Stimulated activated CD4-positive, alpha-beta T cell treated with anti-CD3 and anti-CD28 coated beads, Interleukin-2, amount 100 ng/mL, for 24 hours (primary cell): ENCODE results near the gene SLC1A2.

Source experiments
- DNase-seq, 2 donors: peaks; one replicate each; pipeline ENCODE4 v3.0.0-alpha.2; 2020

The SLC1A2 gene

GRCh38 chr11:35419184-35419829 lies at the start of gene SLC1A2:
SLC1A2 (minus strand) TSS chr11:35419558; CDS start chr11:35418966, 592 bp downstream.
- peak in 1 of 2 donors; percentile 38 for DNase-seq

DNA sequence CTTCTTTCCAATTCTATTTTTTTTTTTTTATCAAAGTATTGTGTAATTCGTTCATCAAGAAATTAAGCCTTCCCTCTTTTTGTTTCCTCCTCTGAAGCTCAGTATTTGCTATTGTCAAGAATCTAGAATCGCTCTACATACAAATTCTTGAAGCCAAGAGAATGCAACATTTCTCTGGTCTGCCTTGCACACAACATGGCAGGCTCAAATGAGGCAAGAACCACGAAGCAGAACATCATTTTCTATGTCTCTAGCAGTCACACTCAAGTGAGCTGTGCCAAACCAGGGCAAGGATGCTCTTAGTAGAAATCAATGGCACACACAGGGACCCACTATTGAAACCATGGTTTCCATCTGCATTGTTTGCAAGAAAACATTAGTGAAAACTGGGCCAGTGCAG lies 46.7 kb upstream of the SLC1A2 start:
- DNase-seq, result no peak

DNA sequence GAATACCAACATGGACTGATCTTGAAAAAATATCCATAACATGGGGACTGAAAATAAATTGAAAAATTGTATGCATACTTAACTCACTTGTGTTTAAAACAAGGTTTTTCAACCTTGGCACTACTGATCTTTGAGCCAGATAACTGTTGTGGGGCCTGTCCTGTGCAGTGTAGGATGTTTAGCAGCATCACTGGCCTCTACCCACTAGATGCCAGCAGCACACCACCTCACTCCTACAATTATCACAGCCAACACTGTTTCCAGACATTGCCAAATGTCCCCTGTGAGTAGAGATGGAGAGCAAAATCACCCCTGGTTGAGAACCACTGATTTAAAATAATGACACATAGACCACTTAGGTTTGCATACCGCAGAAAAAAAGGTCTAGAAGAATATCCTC lies 45.0 kb upstream of the SLC1A2 start:
- no peak for DNase-seq

DNA sequence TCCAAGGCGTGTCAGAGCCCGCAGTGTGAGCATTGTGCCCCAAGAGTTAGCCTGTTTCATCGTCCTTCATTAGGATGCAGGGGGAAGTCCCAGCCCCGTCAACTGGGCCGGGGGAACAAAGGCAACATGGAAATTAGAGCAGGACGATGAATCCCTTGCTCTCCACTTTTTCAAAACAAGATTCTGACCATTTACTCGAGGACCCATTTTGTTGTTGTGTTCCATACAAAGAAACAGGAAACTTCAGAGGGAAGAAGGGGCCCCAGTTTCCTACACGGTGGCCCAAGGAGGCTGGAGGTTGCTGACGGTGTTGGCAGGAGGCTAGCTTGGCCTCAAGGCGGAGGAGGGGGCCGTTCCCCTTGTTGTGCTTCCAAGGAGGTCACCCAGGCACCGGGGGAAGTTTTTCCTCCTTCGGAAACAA lies 44.0 kb upstream of the SLC1A2 start:
- DNase-seq, result no peak

DNA sequence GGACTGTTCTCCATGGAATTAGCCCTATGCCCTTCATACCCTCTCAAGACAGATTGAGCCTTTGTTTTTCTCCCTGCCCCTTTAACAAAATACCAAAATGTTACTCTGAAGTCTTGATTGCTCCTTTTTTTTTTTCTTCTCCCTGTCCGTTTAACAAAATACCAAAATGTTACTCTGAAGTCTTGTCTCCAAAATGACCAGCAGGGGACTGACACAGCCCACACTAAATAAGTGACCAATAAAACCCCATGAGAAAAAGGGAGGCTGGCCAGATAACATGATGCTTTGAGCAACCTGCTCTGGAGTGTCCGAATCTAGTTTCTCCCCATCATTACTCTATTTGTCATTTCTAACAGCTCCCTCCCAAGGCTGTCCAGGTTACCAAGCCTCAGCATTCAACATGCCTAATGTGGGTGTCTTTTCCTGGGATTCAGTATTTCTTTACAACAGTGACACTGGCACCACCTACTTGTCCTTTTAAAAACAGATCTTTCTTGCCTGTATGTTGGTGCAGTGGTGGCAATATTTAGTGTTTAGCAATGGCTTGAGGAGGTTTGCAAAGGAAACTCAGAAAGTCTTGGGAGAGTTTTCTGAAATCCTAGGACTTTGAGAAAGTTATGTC lies 42.7 kb upstream of the SLC1A2 start:
- DNase-seq, result no peak

DNA sequence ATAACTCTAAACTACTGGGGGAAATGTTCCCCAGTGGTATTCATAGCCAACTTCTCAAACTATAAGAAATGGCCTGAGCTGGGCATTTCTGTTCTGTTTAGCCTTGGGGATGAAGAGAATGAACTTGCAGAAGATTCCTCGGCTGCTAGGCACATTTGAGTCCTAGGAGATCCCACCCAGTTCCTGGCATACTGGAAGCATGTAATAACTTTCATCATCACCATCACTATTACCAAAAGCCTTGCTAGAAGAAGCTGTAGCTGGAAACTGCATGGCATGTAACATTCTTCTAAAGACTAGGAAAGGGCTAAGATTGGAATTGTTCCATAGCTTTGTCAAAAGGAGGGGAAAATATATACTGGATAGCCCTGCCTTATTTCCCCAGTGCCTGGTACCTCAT lies 40.1 kb upstream of the SLC1A2 start:
- no peak for DNase-seq

- DNase-seq, result no peak
These were observed 39.5 kb upstream of the SLC1A2 start for GRCh38 chr11:35458846-35459245.

DNA sequence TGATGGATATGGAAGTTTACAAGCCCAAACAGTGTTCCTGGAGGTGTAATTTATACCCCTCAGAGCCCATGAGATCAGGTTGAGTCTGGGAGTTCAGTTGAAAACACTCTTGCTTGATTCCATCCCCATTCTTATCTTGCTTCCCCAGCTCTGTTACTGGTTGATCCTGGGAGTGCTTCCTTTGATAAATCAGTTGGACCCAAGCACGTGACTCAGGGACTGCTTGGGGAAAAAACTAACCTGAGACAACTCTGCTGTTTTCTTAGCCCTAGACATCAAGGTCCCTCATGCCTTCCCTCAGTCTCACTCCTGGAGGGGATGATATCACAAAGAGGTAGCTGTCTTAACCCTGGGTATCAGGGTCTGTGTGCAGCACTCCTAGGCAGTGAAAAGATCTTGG lies 35.0 kb upstream of the SLC1A2 start:
- DNase-seq, result no peak

GRCh38 chr11:35436581-35437250 lies 17.4 kb upstream of the SLC1A2 start:
- DNase-seq, result no peak

- DNase-seq, result no peak
These were observed 14.2 kb upstream of the SLC1A2 start for GRCh38 chr11:35433588-35433987.

GRCh38 chr11:35432464-35432863 lies 13.1 kb upstream of the SLC1A2 start:
- DNase-seq, result no peak

DNA sequence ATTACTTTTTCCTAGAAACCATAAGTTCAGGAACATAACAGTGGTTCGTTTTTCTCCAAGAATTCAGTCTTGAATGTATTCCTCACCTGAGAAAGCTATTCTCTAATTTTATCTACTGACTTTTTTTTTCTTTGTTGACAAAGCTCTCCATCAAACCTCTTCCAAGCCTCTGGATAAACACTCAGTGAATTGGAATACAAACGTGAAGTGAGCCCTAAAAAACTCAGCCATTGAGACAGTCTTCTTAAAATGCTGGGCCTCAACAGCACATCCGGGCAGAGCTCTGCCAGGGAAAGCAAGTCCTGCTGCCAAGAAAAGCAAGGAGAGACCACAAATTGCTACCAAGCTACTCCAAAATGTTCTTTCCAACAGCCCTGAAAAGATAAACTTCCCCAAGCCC lies 7.7 kb upstream of the SLC1A2 start:
- DNase-seq, result no peak

DNA sequence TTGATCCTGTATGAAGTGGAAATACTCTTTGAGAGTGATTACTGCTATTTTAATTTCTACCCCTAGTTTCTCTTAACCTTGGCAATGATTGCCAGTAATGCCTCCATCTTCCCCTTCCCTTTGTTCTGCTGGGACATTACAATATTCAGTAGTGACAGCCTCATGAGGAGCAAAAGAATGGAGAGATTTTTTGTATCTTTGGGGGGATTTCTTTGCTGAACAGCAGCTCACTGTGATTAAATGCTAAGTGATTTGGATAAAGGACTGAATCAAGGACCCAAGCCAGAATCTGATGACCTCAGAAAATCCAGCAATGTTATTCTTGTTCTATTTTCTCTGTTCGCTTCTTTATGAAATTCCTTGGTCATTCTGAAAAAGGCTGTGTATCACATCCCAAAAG lies 7.0 kb upstream of the SLC1A2 start:
- no peak for DNase-seq

GRCh38 chr11:35425603-35426212 lies 6.3 kb upstream of the SLC1A2 start:
- DNase-seq, result no peak

DNA sequence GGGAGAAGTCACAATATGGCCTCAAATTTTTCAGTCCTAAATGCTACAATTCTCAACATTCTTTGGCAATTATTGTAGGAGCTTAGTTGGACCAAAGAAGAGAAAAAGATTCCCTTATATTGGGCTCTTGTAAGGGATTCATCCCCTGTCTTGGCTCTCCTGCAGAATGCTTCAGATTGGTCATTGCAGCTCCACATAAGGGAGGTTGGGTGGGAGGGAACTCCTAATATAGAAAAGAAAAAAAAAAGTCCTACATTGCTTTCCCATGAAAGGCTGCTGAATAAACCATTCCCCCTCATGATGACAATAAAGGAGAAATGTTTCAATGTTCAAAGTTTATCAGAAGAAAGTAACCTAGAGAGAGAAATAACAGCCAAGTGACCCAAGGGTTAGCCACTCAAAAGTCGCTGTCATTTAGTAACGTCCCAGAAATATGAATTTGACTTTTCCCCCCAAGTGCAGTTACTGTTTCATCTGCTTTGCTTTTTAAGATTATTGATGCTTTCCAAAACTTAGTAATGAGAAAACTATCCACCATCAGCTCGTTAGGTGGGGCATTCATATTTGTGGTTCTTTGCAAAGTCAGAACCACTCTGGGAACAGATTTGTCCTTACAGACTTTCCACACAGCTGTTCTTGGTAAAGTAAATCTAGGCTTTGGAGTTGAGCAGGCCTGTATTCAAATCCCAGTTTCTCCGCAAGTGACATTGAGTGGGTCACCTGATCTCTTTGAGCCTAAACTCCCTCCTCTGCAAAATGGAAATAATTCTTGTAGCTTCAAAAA lies 5.0 kb upstream of the SLC1A2 start:
- DNase-seq, result no peak

GRCh38 chr11:35420371-35420770 lies 1.0 kb upstream of the SLC1A2 start:
- DNase-seq, result no peak

- DNase-seq, result peak in 1 of 2 donors; percentile 11
These were observed 524 bp upstream of the SLC1A2 start for GRCh38 chr11:35419830-35420333.

GRCh38 chr11:35418282-35419183 lies 825 bp downstream of the SLC1A2 start:
- peak in 1 of 2 donors; percentile 41 for DNase-seq

GRCh38 chr11:35415487-35415886 lies 3.9 kb downstream of the SLC1A2 start:
- no peak for DNase-seq

DNA sequence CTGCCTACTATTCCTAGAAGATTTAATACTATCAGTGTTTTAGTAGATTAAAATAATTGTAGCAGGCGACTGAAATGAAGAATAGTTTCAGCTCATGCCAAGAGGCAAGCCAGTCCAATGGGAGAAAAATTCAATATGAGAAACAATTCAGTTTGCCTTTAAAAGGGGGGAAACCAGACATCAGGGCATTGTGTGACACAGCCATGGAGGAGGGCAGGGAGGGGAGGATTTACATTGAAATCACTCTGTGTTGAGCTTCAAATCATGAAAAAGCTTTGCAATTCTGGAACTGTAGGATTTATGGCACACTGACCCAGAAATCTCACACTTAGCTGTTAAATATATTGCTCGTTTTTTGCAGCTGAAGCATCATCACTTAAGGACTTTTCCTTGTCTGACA lies 4.6 kb downstream of the SLC1A2 start:
- DNase-seq, result no peak

GRCh38 chr11:35414311-35414710 lies 5.0 kb downstream of the SLC1A2 start:
- no peak for DNase-seq

DNA sequence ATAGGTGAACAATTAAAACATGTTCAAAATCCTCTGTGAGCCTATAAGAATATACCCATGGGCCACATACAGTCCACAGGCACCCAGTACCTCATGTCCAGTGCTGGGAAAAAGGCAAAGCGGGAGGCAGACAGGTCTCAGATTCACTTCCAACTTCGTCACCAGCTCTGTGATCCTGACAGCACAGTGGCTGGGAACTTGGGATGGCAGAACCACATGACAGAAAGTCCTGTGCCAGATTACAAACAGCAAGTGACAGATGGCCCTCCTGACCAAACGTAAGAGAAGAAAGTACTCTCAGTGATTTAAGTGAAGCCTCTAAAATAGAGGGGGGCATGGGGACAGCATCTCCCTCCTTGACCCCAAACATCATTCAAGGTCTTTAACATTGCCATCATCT lies 5.8 kb downstream of the SLC1A2 start:
- DNase-seq, result no peak
